HepG2 (cell line): ENCODE results near the gene NEURL2. TPM values are rescaled to one million over a fixed set of nuclear protein-coding genes. Genes with fewer than 3 reads are reported as not detected.

Experiments
- ADNP ChIP-seq: sonication (generic); formaldehyde crosslinking; IDR thresholded peaks from 2 replicates; pipeline ENCODE4 v1.4.0; 2020; ENCODE audit warnings: missing genetic modification reagents
- AHR ChIP-seq: IDR thresholded peaks from 2 replicates; pipeline ENCODE4 v1.6.1; 2018; ENCODE audit warnings: missing genetic modification reagents, missing compliant biosample characterization
- AKNA ChIP-seq: sonication (generic); formaldehyde crosslinking; IDR thresholded peaks from 2 replicates; pipeline ENCODE4 v1.4.0; 2020; ENCODE audit warnings: missing genetic modification reagents, borderline replicate concordance
- FOXA3 ChIP-seq: IDR thresholded peaks from 2 replicates; pipeline ENCODE4 v1.6.1; 2016; ENCODE audit warnings: missing genetic modification reagents, missing compliant biosample characterization
- IRF1 ChIP-seq: sonication (generic); formaldehyde crosslinking; IDR thresholded peaks from 2 replicates; pipeline ENCODE4 v1.4.0; 2020; ENCODE audit warnings: low read depth, mild to moderate bottlenecking, missing genetic modification reagents
- ISX ChIP-seq: sonication (generic); formaldehyde crosslinking; conservative IDR thresholded peaks from 2 replicates; pipeline ENCODE4 v1.5.0; 2020; ENCODE audit warnings: missing genetic modification reagents
- JUND ChIP-seq: sonication (generic); formaldehyde crosslinking; IDR thresholded peaks from 2 replicates; pipeline ENCODE4 v1.8.0; 2022; ENCODE audit warnings: mild to moderate bottlenecking, missing genetic modification reagents
- NCOA5 ChIP-seq: sonication (generic); formaldehyde crosslinking; IDR thresholded peaks from 2 replicates; pipeline ENCODE4 v1.4.0; 2020; ENCODE audit warnings: missing genetic modification reagents
- RFX3 ChIP-seq: IDR thresholded peaks from 2 replicates; pipeline ENCODE4 v1.6.1; 2016; ENCODE audit warnings: missing biosample characterization, missing genetic modification reagents
- RNF219 ChIP-seq: sonication (generic); formaldehyde crosslinking; IDR thresholded peaks from 2 replicates; pipeline ENCODE4 v1.5.0; 2020; ENCODE audit warnings: mild to moderate bottlenecking, missing genetic modification reagents
- SKIL ChIP-seq: sonication (generic); formaldehyde crosslinking; IDR thresholded peaks from 2 replicates; pipeline ENCODE4 v1.8.0; 2022; ENCODE audit warnings: missing genetic modification reagents, mild to moderate bottlenecking, moderate library complexity, borderline replicate concordance
- SMAD3 ChIP-seq: sonication (generic); formaldehyde crosslinking; IDR thresholded peaks from 2 replicates; pipeline ENCODE4 v1.4.0; 2020; ENCODE audit warnings: missing genetic modification reagents
- SMARCC2 ChIP-seq: fragments of 450-650 bp; IDR thresholded peaks from 2 replicates; pipeline ENCODE4 v1.6.1; 2017; ENCODE audit warnings: antibody characterized with exemption, mild to moderate bottlenecking
- SP5 ChIP-seq: IDR thresholded peaks from 2 replicates; pipeline ENCODE4 v1.6.1; 2016; ENCODE audit warnings: low read depth, borderline replicate concordance
- ZBTB2 ChIP-seq: sonication (generic); formaldehyde crosslinking; IDR thresholded peaks from 2 replicates; pipeline ENCODE4 v1.8.0; 2022; ENCODE audit warnings: low read depth, missing genetic modification reagents
- ZBTB21 ChIP-seq: sonication (generic); formaldehyde crosslinking; IDR thresholded peaks from 2 replicates; pipeline ENCODE4 v1.4.0; 2020; ENCODE audit warnings: missing genetic modification reagents
- polyA plus RNA-seq, 8 experiments: library from polyadenylated mRNA; depleted of rRNA in 3 of 8; stranded (reverse) in 7 of 8; unstranded in 1 of 8; fragments of >200 nt; fragmentation: Illumina TruSeq in 4 of 8; extraction: Trizol in 4 of 8; gene quantifications; 2 replicates each; pipeline versions ENCODE4 v1.2.1 to v1.2.3, GENCODE V29; 2011 to 2016; ENCODE audit warnings: low read depth in 4 of 8, missing spikeins in 1 of 8, mixed read lengths in 1 of 8; ENCODE audit not compliant: insufficient read depth in 1 of 8
- total RNA-seq, 5 experiments: library from RNA; depleted of rRNA; stranded (reverse); fragments of >200 nt; fragmentation: Illumina TruSeq; extraction: Trizol; gene quantifications; 2 replicates each; pipeline ENCODE4 v1.2.3, GENCODE V29; 2016; ENCODE audit warnings: low read depth in 1 of 5

NEURL2 gene
- total and polyA plus RNA-seq, 2 of the 13 experiments (the other 11 are each of a cell fraction or from before 2014, with no cell fraction given): 7.2 to 9.7 TPM

- TF ChIP-seq ISX (CRISPR knock-in tag) (0 out of 2 replicates have a peak, but pooled peaks have one; percentile 19), RNF219 (CRISPR knock-in tag) (peak; percentile 100), AKNA (CRISPR knock-in tag) (peak; percentile 89; the same call in 1 of the 2 replicates), FOXA3 (peak; percentile 95), IRF1 (CRISPR knock-in tag) (peak; percentile 93), SKIL (CRISPR knock-in tag) (peak; percentile 99), NCOA5 (CRISPR knock-in tag) (no peak), ZBTB21 (CRISPR knock-in tag) (peak; percentile 84; the same call in 1 of the 2 replicates), RFX3 (CRISPR knock-in tag) (peak; percentile 65), SP5 (CRISPR knock-in tag) (peak; percentile 99), SMAD3 (CRISPR knock-in tag) (peak; percentile 100), JUND (CRISPR knock-in tag) (peak; percentile 77; the same call in 1 of the 2 replicates), ADNP (CRISPR knock-in tag) (peak; percentile 47; the same call in 1 of the 2 replicates), SMARCC2 (no peak), ZBTB2 (CRISPR knock-in tag) (peak; percentile 95), AHR (CRISPR knock-in tag) (peak; percentile 100)
These were observed at the start of gene NEURL2, which contains the start of gene CTSA (continued) for GRCh38 chr20:45890985-45891983.
